Tibial nerve (tissue), 4 donors: ENCODE results near the gene SLC22A3.

Experiments
- CTCF ChIP-seq, 5 experiments: fragments of 200-600 bp in 3 of 5; fragments of 450-650 bp in 2 of 5; sonication (generic) in 3 of 5; IDR thresholded peaks; one replicate each; pipeline ENCODE4 v1.5.1; 2016 to 2019; ENCODE audit warnings: antibody characterized with exemption in 5 of 5, mild to moderate bottlenecking in 3 of 5, moderate library complexity in 2 of 5
- EP300 ChIP-seq, 2 donors: sonication (generic); formaldehyde crosslinking; IDR thresholded peaks; one replicate each; pipeline ENCODE4 v1.6.1; 2017; ENCODE audit warnings: antibody characterized with exemption in 2 of 2, mild to moderate bottlenecking in 1 of 2
- POLR2A ChIP-seq, 2 donors: fragments of 450-650 bp; IDR thresholded peaks; one replicate each; pipeline ENCODE4 v1.6.1; 2017; ENCODE audit warnings: antibody characterized with exemption in 2 of 2, mild to moderate bottlenecking in 2 of 2, moderate library complexity in 2 of 2

GRCh38 chr6:160333841-160334240 is 14.3 kb upstream of the SLC22A3 start:
- TF ChIP-seq CTCF (IDR thresholded peaks at IDR 0.05): no peak
- no peak for TF ChIP-seq POLR2A (IDR thresholded peaks at IDR 0.05)
- TF ChIP-seq EP300 (IDR thresholded peaks at IDR 0.05): no peak
